SK-N-SH treated with all-trans-retinoic acid at 6 μM for 48 hours (cell line): ENCODE data around the gene DYSF.

Experiments
- ATAC-seq: fragments of 200-7000 bp; cut with Tn5 transposase; 3 replicates; pipeline ENCODE4 v1.9.1; 2020; ENCODE audit warnings: mild to moderate bottlenecking, moderate library complexity
- ARNTL ChIP-seq: fragments of 450-650 bp; formaldehyde crosslinking; IDR thresholded peaks from 2 replicates; pipeline ENCODE4 v1.5.0; 2020; ENCODE audit warnings: low read depth, mild to moderate bottlenecking, moderate library complexity, borderline replicate concordance
- BACH2 ChIP-seq: fragments of 250-450 bp; sonication (Bioruptor Pico); IDR thresholded peaks from 2 replicates; pipeline ENCODE4 v1.9.0; 2021; ENCODE audit warnings: mild to moderate bottlenecking, borderline replicate concordance
- CSDC2 ChIP-seq: fragments of 250-450 bp; sonication (Bioruptor Pico); IDR thresholded peaks from 2 replicates; pipeline ENCODE4 v1.5.0; 2020; ENCODE audit warnings: mild to moderate bottlenecking, moderate library complexity
- ESRRG ChIP-seq: fragments of 250-450 bp; sonication (Bioruptor Pico); IDR thresholded peaks from 2 replicates; pipeline ENCODE4 v1.6.1; 2021; ENCODE audit warnings: mild to moderate bottlenecking
- GLIS3 ChIP-seq: fragments of 250-450 bp; sonication (Bioruptor Pico); IDR thresholded peaks from 2 replicates; pipeline ENCODE4 v1.5.0; 2020; ENCODE audit warnings: mild to moderate bottlenecking, moderate library complexity
- ISL1 ChIP-seq: fragments of 250-450 bp; sonication (Bioruptor Pico); IDR thresholded peaks from 2 replicates; pipeline ENCODE4 v2.1.2; 2022; ENCODE audit warnings: mild to moderate bottlenecking, moderate library complexity
- OSR1 ChIP-seq: fragments of 250-450 bp; sonication (Bioruptor Pico); IDR thresholded peaks from 2 replicates; pipeline ENCODE4 v1.8.0; 2022; ENCODE audit warnings: moderate library complexity, mild to moderate bottlenecking, inconsistent platforms
- PPARA ChIP-seq: fragments of 250-450 bp; sonication (Bioruptor Pico); IDR thresholded peaks from 2 replicates; pipeline ENCODE4 v1.5.0; 2020; ENCODE audit warnings: mild to moderate bottlenecking, borderline replicate concordance
- RARB ChIP-seq: fragments of 250-450 bp; sonication (Bioruptor Pico); IDR thresholded peaks from 2 replicates; pipeline ENCODE4 v1.8.0; 2021; ENCODE audit warnings: mild to moderate bottlenecking, moderate library complexity
- SNAI2 ChIP-seq: fragments of 250-450 bp; sonication (Bioruptor Pico); IDR thresholded peaks from 2 replicates; pipeline ENCODE4 v1.5.0; 2020; ENCODE audit warnings: mild to moderate bottlenecking, moderate library complexity
- TCF4 ChIP-seq: fragments of 250-450 bp; sonication (Bioruptor Pico); IDR thresholded peaks from 2 replicates; pipeline ENCODE4 v1.8.0; 2021; ENCODE audit warnings: mild to moderate bottlenecking, moderate library complexity, borderline replicate concordance
- TOX ChIP-seq: fragments of 250-450 bp; sonication (Bioruptor Pico); IDR thresholded peaks from 2 replicates; pipeline ENCODE4 v1.8.0; 2021; ENCODE audit warnings: mild to moderate bottlenecking, moderate library complexity, borderline replicate concordance
- ZC3H10 ChIP-seq: fragments of 250-450 bp; sonication (Bioruptor Pico); IDR thresholded peaks from 2 replicates; pipeline ENCODE4 v1.5.1; 2021; ENCODE audit warnings: mild to moderate bottlenecking, moderate library complexity
- ZFP3 ChIP-seq: fragments of 250-450 bp; sonication (Bioruptor Pico); IDR thresholded peaks from 2 replicates; pipeline ENCODE4 v1.5.0; 2020; ENCODE audit warnings: mild to moderate bottlenecking, moderate library complexity
- ZFP30 ChIP-seq: fragments of 450-650 bp; formaldehyde crosslinking; IDR thresholded peaks from 2 replicates; pipeline ENCODE4 v1.5.0; 2022; ENCODE audit warnings: mild to moderate bottlenecking, moderate library complexity
- ZNF565 ChIP-seq: fragments of 450-650 bp; formaldehyde crosslinking; conservative IDR thresholded peaks from 2 replicates; pipeline ENCODE4 v1.5.0; 2020; ENCODE audit warnings: low read depth, mild to moderate bottlenecking, moderate library complexity
- ZNF70 ChIP-seq: fragments of 450-650 bp; formaldehyde crosslinking; IDR thresholded peaks from 2 replicates; pipeline ENCODE4 v1.5.0; 2020; ENCODE audit warnings: mild to moderate bottlenecking, moderate library complexity
- ZNF8 ChIP-seq: fragments of 450-650 bp; formaldehyde crosslinking; IDR thresholded peaks from 2 replicates; pipeline ENCODE4 v1.5.0; 2020; ENCODE audit warnings: mild to moderate bottlenecking, moderate library complexity
- TF ChIP-seq, protein P1 (sequence below): fragments of 250-450 bp; sonication (Bioruptor Pico); IDR thresholded peaks from 2 replicates; pipeline ENCODE4 v1.8.0; 2021; ENCODE audit warnings: low read depth, mild to moderate bottlenecking, moderate library complexity, borderline replicate concordance
- TF ChIP-seq, protein P2 (sequence below): fragments of 250-450 bp; sonication (Bioruptor Pico); IDR thresholded peaks from 2 replicates; pipeline ENCODE4 v1.5.1; 2020; ENCODE audit warnings: low read depth, mild to moderate bottlenecking, moderate library complexity
- TF ChIP-seq, protein P3 (sequence below): fragments of 250-450 bp; sonication (Bioruptor Pico); IDR thresholded peaks from 2 replicates; pipeline ENCODE4 v1.8.0; 2020; ENCODE audit warnings: mild to moderate bottlenecking, moderate library complexity, borderline replicate concordance
- TF ChIP-seq, protein P4 (sequence below): fragments of 250-450 bp; sonication (Bioruptor Pico); IDR thresholded peaks from 2 replicates; pipeline ENCODE4 v1.5.1; 2021; ENCODE audit warnings: mild to moderate bottlenecking, moderate library complexity

DYSF gene

DNA sequence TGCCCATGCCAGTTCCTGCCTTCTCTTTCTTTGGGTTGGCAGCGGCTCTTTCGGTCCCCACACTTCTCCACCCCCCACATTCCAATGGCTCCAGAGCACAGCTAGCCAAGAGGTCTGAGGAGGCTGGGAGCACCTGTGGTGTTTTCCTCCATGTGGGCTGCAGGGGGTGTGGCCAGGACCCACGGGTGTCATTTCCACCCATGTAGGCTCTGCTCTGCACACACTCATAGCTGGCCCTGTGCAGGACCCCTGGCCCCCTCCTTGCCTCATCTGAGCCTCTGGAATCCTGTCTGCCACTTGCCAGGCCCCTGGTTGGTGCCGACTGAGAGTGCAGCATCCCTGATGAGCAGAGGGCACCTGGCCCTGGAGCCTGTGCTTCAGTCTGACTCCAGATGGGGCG lies 46.3 kb downstream of the DYSF start:
- ATAC-seq = no peak
- no peak for TF ChIP-seq ARNTL (CRISPR knock-in tag)
- TF ChIP-seq ISL1 (CRISPR knock-in tag) = no peak
- no peak for TF ChIP-seq ZNF70 (CRISPR knock-in tag)
- no peak for TF ChIP-seq TCF4 (CRISPR knock-in tag)
- TF ChIP-seq ZFP30 (CRISPR knock-in tag) = no peak
- TF ChIP-seq BACH2 (CRISPR knock-in tag) = no peak
- TF ChIP-seq SNAI2 = no peak
- no peak for TF ChIP-seq GLIS3 (CRISPR knock-in tag)

DNA sequence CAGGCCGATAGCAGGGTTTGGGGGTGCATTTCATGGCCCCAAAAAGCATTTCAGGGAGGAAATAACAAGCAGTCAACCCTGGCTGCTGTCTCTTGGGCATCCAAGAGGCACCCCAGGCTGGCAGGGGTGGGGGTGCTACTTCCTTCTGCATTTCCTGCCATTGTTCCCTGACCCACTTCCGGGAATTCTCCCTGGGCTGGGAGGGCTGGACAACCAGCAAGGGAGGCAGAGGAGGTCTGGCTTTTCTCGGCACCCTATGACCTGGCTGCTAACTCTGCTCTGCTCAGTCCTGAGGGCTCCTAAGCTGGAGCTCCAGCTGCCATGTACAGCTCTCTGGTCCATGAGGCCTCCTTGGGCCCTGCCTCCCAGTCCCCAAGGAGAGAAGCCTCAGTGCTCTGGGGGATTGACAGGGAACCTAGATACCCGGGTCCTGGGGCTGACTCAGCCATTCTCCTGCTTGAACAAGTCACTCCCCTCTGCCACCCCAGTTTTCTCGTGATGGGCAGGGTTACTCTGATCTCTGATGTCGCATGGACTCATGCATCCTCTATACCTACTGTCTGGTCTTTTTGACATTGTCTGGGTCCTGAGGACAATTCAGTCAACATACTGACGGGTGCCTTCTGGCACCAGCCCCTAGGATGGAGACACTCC lies 47.2 kb downstream of the DYSF start:
- no peak for TF ChIP-seq CSDC2 (CRISPR knock-in tag)
- TF ChIP-seq ZNF565 (CRISPR knock-in tag) = no peak
- TF ChIP-seq PPARA (CRISPR knock-in tag) = no peak
- TF ChIP-seq, protein P1, sequence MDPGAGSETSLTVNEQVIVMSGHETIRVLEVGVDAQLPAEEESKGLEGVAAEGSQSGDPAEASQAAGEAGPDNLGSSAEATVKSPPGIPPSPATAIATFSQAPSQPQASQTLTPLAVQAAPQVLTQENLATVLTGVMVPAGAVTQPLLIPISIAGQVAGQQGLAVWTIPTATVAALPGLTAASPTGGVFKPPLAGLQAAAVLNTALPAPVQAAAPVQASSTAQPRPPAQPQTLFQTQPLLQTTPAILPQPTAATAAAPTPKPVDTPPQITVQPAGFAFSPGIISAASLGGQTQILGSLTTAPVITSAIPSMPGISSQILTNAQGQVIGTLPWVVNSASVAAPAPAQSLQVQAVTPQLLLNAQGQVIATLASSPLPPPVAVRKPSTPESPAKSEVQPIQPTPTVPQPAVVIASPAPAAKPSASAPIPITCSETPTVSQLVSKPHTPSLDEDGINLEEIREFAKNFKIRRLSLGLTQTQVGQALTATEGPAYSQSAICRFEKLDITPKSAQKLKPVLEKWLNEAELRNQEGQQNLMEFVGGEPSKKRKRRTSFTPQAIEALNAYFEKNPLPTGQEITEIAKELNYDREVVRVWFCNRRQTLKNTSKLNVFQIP = no peak
- TF ChIP-seq TCF4 (CRISPR knock-in tag) = no peak
- TF ChIP-seq, protein P2, sequence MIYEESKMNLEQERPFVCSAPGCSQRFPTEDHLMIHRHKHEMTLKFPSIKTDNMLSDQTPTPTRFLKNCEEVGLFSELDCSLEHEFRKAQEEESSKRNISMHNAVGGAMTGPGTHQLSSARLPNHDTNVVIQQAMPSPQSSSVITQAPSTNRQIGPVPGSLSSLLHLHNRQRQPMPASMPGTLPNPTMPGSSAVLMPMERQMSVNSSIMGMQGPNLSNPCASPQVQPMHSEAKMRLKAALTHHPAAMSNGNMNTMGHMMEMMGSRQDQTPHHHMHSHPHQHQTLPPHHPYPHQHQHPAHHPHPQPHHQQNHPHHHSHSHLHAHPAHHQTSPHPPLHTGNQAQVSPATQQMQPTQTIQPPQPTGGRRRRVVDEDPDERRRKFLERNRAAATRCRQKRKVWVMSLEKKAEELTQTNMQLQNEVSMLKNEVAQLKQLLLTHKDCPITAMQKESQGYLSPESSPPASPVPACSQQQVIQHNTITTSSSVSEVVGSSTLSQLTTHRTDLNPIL (CRISPR knock-in tag) = no peak
- TF ChIP-seq, protein P3, sequence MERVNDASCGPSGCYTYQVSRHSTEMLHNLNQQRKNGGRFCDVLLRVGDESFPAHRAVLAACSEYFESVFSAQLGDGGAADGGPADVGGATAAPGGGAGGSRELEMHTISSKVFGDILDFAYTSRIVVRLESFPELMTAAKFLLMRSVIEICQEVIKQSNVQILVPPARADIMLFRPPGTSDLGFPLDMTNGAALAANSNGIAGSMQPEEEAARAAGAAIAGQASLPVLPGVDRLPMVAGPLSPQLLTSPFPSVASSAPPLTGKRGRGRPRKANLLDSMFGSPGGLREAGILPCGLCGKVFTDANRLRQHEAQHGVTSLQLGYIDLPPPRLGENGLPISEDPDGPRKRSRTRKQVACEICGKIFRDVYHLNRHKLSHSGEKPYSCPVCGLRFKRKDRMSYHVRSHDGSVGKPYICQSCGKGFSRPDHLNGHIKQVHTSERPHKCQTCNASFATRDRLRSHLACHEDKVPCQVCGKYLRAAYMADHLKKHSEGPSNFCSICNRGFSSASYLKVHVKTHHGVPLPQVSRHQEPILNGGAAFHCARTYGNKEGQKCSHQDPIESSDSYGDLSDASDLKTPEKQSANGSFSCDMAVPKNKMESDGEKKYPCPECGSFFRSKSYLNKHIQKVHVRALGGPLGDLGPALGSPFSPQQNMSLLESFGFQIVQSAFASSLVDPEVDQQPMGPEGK (CRISPR knock-in tag) = no peak
- ATAC-seq = no peak

DNA sequence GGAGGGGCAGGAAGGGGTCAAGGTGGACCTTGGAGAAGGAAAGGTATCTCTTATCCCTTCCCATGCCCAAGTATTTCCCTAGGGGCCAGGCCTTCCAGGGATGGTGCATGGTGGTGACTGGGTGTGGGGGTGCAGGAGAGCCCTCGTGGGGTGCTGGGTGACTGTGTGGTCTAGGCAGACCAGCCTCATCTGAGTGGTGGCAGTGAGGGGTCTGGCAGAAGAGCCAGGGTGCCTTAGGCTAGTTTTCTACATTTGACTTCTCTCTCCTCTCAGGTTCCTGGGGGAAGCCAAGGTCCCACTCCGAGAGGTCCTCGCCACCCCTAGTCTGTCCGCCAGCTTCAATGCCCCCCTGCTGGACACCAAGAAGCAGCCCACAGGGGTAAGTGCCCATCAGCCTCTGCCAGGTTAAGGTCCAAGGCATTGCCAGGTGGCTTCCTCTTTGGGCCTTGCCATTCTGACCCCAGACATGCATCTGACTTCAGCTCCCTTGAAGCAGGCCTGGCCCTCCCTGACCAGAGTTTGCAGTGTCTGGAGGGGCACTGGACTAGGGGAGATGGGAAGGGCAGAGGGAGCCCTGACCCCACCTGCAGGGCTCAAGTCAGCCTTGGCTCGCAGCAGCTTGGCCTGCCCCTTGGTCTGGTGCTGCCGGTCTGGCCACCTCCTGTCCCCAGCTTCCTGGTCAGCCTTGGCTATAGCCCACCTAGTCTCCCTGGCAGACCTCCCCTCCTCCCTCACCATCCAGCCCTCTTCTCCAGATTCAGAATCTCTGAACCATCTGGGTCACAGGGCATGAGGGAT lies 49.8 kb downstream of the DYSF start:
- TF ChIP-seq TOX (CRISPR knock-in tag) (no peak), GLIS3 (CRISPR knock-in tag) (no peak), SNAI2 (no peak), PPARA (CRISPR knock-in tag) (no peak), ZFP30 (CRISPR knock-in tag) (no peak), ZNF70 (CRISPR knock-in tag) (no peak), ESRRG (no peak), TCF4 (CRISPR knock-in tag) (no peak), ISL1 (CRISPR knock-in tag) (no peak), OSR1 (CRISPR knock-in tag) (no peak), ZFP3 (CRISPR knock-in tag) (no peak), RARB (CRISPR knock-in tag) (no peak), CSDC2 (CRISPR knock-in tag) (no peak), ZNF8 (CRISPR knock-in tag) (no peak), ZC3H10 (CRISPR knock-in tag) (no peak), ARNTL (CRISPR knock-in tag) (no peak)
- TF ChIP-seq, protein P2 (CRISPR knock-in tag) = no peak
- TF ChIP-seq, protein P3 (CRISPR knock-in tag) = no peak
- TF ChIP-seq, protein P4, sequence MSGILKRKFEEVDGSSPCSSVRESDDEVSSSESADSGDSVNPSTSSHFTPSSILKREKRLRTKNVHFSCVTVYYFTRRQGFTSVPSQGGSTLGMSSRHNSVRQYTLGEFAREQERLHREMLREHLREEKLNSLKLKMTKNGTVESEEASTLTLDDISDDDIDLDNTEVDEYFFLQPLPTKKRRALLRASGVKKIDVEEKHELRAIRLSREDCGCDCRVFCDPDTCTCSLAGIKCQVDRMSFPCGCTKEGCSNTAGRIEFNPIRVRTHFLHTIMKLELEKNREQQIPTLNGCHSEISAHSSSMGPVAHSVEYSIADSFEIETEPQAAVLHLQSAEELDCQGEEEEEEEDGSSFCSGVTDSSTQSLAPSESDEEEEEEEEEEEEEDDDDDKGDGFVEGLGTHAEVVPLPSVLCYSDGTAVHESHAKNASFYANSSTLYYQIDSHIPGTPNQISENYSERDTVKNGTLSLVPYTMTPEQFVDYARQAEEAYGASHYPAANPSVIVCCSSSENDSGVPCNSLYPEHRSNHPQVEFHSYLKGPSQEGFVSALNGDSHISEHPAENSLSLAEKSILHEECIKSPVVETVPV (CRISPR knock-in tag) = no peak
- TF ChIP-seq, protein P1 = no peak
- ATAC-seq = no peak
